ENCODE results near the gene BCS1L.
"Not testable (repeated sequence)": the region's sequence is repeated elsewhere in the genome, so short reads cannot be mapped to it uniquely, and the experiment has no call there.

BCS1L gene

DNA sequence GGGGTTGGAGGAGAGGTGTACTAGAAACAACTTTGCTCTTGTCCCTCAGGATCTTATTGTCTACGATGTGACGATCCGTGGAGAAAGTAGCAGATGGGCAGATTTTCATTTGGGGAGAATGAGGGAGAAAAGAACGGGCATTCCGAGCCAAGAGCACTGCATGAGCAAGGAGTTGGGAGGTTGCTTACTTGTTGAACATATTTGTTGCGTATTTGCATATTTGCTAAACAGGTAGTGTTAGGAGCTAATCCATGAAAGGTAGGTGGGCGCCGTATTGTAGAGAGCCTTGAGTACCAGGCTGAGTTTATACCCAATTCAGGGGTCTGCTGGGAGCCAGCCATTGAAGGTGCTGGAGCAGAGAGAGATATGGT is 490 bp downstream of the BCS1L start:
- in situ Hi-C loops (cut with MboI; ENCODE audit: low sequenced_read_pairs), result no loop called here

DNA sequence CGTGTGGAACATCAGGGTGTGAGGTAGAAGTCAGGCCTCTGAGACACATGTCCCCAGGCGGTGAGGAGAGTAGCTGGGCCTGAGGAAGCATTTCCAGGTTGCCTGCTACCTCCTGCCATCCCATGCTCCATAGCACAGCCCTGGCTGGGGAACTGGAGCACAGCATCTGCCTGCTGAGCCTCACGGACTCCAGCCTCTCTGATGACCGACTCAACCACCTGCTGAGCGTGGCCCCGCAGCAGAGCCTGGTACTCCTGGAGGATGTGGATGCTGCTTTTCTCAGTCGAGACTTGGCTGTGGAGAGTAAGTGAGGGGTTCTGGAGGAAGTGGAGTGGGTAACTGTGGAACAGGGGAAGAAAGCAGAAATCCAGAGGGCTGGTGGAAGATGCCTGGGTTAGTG is 2.9 kb downstream of the BCS1L start:
- in situ Hi-C loops (cut with MboI; ENCODE audit: low sequenced_read_pairs), result no loop called here

- in situ Hi-C loops (cut with MboI; ENCODE audit: low sequenced_read_pairs), result no loop called here
These were observed 3.3 kb downstream of the BCS1L start for GRCh38 chr2:218662827-218663226.

- in situ Hi-C loops (cut with MboI; ENCODE audit: low sequenced_read_pairs), result no loop called here
These were observed 4.4 kb downstream of the BCS1L start for GRCh38 chr2:218663901-218664300.

- in situ Hi-C loops (cut with MboI; ENCODE audit: low sequenced_read_pairs), result no loop called here
These were observed 5.2 kb downstream of the BCS1L start for GRCh38 chr2:218664653-218665052.

- in situ Hi-C loops (cut with MboI; ENCODE audit: low sequenced_read_pairs), result no loop called here
These were observed 11.7 kb downstream of the BCS1L start for GRCh38 chr2:218671097-218671653.

GRCh38 chr2:218671654-218672566 is 12.4 kb downstream of the BCS1L start, which contains the start of the genes RNF25 and STK36:
TSS of gene RNF25 (minus strand) at chr2:218672002. CDS start at chr2:218671970, 32 bp downstream.
TSS of gene STK36 (plus strand) at chr2:218672086. CDS start at chr2:218672830, 744 bp downstream.
- in situ Hi-C loops (cut with MboI; ENCODE audit: low sequenced_read_pairs), result no loop called here

DNA sequence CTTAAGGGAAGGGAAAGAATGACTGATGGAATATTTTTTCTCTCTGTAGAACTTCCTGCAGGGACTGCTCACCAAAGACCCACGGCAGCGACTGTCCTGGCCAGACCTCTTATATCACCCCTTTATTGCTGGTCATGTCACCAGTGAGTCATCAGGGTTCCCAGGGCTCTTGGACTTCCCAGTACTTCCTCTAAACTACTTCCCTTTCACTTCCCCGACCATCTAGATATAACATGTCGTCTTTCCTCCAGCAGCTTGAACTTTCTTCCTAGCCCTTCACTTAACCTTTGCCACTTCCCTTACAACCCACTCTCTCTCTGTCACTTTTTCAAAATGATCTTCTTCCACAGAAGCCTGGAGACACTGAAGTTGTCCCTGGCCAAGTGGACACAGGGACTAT is 19.6 kb downstream of the BCS1L start:
- in situ Hi-C loops (cut with MboI; ENCODE audit: low sequenced_read_pairs), result no loop called here

GRCh38 chr2:218680061-218680460 is 20.6 kb downstream of the BCS1L start:
- in situ Hi-C loops (cut with MboI; ENCODE audit: low sequenced_read_pairs), result no loop called here

GRCh38 chr2:218687400-218688060 is 28.0 kb downstream of the BCS1L start:
- in situ Hi-C loops (cut with MboI; ENCODE audit: low sequenced_read_pairs), result not testable (repeated sequence)

GRCh38 chr2:218691234-218691633 is 31.8 kb downstream of the BCS1L start:
- in situ Hi-C loops (cut with MboI; ENCODE audit: low sequenced_read_pairs), result no loop called here

- in situ Hi-C loops (cut with MboI; ENCODE audit: low sequenced_read_pairs), result no loop called here
These were observed 35.1 kb downstream of the BCS1L start for GRCh38 chr2:218694405-218695145.

- in situ Hi-C loops (cut with MboI; ENCODE audit: low sequenced_read_pairs), result no loop called here
These were observed 39.4 kb downstream of the BCS1L start for GRCh38 chr2:218698885-218699284.

DNA sequence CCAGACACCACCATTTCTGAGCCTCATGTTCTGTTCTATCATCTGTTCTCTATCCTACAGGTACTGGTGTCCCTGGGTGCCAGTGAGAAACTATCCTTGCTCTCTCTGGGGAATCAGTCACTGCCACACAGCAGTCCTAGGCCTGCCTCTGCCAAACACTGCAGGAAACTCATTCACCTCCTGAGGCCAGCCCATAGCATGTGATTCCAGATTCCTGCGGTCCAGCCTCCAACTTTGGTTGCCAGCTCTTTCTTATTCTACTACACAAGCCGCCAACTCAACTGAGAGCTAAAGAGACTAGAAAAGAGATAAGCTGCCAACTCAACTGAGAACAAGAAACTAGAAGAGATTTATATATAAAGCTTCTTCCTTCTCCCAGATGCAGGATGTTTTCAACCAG is 42.3 kb downstream of the BCS1L start:
- in situ Hi-C loops (cut with MboI; ENCODE audit: low sequenced_read_pairs), result no loop called here

DNA sequence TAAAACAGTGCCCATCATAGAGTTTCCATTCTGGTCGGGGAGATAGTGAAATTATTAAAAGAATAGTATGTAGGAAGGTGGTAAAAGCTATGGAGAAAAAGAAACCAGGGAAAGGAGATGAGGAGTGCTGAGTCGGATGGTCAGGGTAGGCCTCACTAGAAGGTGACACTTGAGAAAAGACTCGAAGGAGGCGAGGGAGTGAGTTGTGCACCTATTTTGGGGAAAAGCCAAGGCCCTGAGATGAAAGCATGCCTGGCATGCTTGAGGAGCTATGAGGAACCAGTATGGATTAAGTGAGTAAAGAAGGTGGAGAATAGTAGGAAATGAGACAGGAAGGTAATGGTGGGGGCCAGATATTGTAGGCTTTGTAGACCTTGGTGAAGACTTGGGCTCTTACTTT is 43.9 kb downstream of the BCS1L start:
- in situ Hi-C loops (cut with MboI; ENCODE audit: low sequenced_read_pairs), result no loop called here

- in situ Hi-C loops (cut with MboI; ENCODE audit: low sequenced_read_pairs), result no loop called here
These were observed 48.6 kb downstream of the BCS1L start for GRCh38 chr2:218708086-218708485.

GRCh38 chr2:218709908-218710307 is 50.4 kb downstream of the BCS1L start:
- in situ Hi-C loops (cut with MboI; ENCODE audit: low sequenced_read_pairs), result no loop called here

GRCh38 chr2:218710334-218710686 is 50.8 kb downstream of the BCS1L start:
- in situ Hi-C loops (cut with MboI; ENCODE audit: low sequenced_read_pairs), result no loop called here

DNA sequence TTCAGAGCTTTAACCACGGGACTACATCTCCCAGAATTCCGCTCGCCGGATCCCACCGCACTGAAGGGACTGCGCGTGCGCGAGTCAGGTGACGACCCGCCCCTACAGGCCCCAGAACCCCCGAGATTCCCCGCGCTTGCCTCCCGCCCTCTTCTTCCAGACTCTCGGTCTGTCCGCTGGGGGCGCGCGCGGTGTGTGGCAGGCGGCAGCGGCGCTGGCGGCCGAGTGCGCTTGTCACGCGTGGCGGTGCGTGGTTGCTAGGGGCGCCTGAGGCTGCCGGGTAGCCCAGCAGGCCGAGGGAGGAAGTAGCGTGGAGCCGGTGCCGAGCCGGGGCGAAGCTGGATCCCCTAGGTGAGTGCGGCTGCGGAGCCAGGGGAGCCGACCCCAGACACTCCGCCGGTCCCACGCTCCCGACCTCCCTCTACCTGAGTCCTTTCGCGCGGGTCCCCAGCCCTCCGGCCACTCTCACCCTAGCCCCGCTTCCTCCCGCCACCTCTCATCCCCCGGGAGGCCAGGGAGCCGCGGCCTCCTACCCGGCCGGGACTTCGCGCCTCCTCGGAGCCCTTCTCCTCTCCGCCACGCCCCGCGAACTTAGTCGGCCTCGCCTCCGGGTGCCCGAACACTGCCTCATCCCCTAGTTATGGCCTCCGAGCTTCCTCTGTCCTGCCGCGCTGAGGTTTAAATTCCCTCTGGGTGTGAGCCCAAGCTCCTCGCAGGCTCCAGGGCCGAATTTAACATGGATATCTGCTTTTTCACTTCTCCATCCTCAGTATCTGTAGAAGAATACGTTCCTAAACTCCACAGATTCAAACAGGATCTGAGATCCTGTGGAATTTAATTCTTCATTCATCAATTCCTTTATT is 51.4 kb downstream of the BCS1L start, which contains the start of gene TTLL4:
TSS of gene TTLL4 (plus strand) at position 149 of the 863 bp plus-strand sequence. CDS start 26,842 bp downstream, outside the sequence.
- in situ Hi-C loops (cut with MboI; ENCODE audit: low sequenced_read_pairs), result no loop called here

DNA sequence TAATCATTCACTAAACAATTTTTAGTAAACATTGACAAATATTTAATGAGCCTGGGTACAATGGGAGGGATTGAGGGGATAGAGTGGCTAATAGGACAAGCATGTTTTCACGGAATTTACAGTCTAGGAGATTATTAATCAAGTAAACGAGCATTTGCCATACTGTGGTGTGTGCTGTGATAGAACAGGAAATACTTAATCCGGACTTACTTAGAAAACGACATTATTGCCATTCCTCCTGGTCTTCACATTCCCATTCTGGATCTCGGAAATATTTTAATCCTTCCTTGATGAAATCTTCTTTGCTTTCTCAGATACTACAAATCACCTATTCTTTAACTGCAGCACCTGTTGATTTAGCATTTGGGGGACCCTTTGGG is 52.1 kb downstream of the BCS1L start:
- in situ Hi-C loops (cut with MboI; ENCODE audit: low sequenced_read_pairs), result no loop called here

All from hTERT RPE-1 (cell line).